Measurements from ENCODE around the gene BMPR1A.

The BMPR1A gene

DNA sequence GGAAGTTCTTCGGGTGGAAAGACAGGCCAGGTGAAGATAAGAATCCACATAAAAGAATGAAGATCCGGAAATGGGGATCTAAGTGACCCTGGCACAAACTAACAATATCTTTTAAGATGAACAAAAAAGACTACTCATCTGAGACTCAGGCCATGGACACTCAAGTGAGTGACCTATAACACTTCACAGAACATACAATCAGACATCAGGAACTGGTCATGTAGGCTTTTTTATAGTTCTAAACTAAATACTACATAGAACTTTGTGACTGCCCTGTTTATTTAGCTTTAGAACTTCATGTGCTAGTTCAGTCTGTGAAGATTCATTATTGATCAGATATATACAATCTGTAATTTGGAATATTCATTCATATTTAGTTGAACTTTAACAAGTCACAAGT lies 148.2 kb downstream of the BMPR1A start:
- TF ChIP-seq GABPA (IDR thresholded peaks at IDR 0.05; ENCODE audit: low read depth) (no peak), REST (IDR thresholded peaks at IDR 0.05; ENCODE audit: insufficient replicate concordance, low read depth) (no peak), POLR2AphosphoS5 (IDR thresholded peaks at IDR 0.05; ENCODE audit: low read depth) (no peak), CTCF (IDR thresholded peaks at IDR 0.05; ENCODE audit: insufficient read depth, low read length) (no peak), SPI1 (IDR thresholded peaks at IDR 0.05; ENCODE audit: borderline replicate concordance, low read depth) (no peak)
- Histone ChIP-seq H3K27me3 (ENCODE audit: insufficient read depth, poor library complexity, severe bottlenecking) (no peaks in the 10 kb centered on the region), H3K4me3 (replicated peaks; ENCODE audit: insufficient read depth, low read length) (no peak overlapping the region), H3K27ac (replicated peaks) (no peak overlapping the region)
- DNase-seq (ENCODE audit: low read depth in 1 of 2, low spot score in 1 of 2), result no peak

- DNase-seq (ENCODE audit: low read depth in 1 of 2, low spot score in 1 of 2), result no peak
- TF ChIP-seq SPI1 (IDR thresholded peaks at IDR 0.05; ENCODE audit: borderline replicate concordance, low read depth) (no peak), REST (IDR thresholded peaks at IDR 0.05; ENCODE audit: insufficient replicate concordance, low read depth) (no peak), POLR2AphosphoS5 (IDR thresholded peaks at IDR 0.05; ENCODE audit: low read depth) (no peak), CTCF (IDR thresholded peaks at IDR 0.05; ENCODE audit: insufficient read depth, low read length) (no peak), GABPA (IDR thresholded peaks at IDR 0.05; ENCODE audit: low read depth) (no peak)
- no peak overlapping the region for H3K4me3 ChIP-seq (replicated peaks; ENCODE audit: insufficient read depth, low read length)
- H3K27me3 ChIP-seq (ENCODE audit: insufficient read depth, poor library complexity, severe bottlenecking), result no peaks in the 10 kb centered on the region
- no peak overlapping the region for H3K27ac ChIP-seq (replicated peaks)
Measured at GRCh38 chr10:86905429-86905828, 149.0 kb downstream of the BMPR1A start.

DNA sequence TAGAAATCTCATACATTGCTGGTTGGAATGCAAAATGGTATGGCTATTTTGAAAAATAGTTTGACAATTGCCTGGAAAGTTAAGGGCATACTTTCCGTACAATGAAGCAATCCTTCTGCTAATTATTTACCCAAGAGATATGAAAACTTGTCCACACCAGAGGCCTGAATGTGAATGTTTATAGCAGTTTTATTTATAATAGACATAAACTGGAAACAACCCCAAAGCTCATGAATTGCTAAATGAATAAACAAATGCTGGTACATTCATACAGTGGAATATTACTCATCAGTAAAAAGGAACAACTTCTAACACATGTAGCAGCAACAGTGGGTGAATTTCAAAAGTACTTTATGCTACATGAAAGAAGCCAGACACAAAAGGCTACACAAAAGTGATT lies 158.3 kb downstream of the BMPR1A start:
- no peak for DNase-seq (ENCODE audit: low read depth in 1 of 2, low spot score in 1 of 2)
- no peak overlapping the region for H3K27ac ChIP-seq (replicated peaks)
- H3K27me3 ChIP-seq (ENCODE audit: insufficient read depth, poor library complexity, severe bottlenecking), result no peaks in the 10 kb centered on the region
- H3K4me3 ChIP-seq (replicated peaks; ENCODE audit: insufficient read depth, low read length), result no peak overlapping the region
- TF ChIP-seq CTCF (IDR thresholded peaks at IDR 0.05; ENCODE audit: insufficient read depth, low read length), result no peak
- TF ChIP-seq SPI1 (IDR thresholded peaks at IDR 0.05; ENCODE audit: borderline replicate concordance, low read depth), result no peak
- no peak for TF ChIP-seq POLR2AphosphoS5 (IDR thresholded peaks at IDR 0.05; ENCODE audit: low read depth)
- no peak for TF ChIP-seq GABPA (IDR thresholded peaks at IDR 0.05; ENCODE audit: low read depth)
- no peak for TF ChIP-seq REST (IDR thresholded peaks at IDR 0.05; ENCODE audit: insufficient replicate concordance, low read depth)
